ENCODE measurements around the gene ASCL5.
"Not testable (repeated sequence)": the region's sequence is repeated elsewhere in the genome, so short reads cannot be mapped to it uniquely, and the experiment has no call there.

ASCL5 gene

DNA sequence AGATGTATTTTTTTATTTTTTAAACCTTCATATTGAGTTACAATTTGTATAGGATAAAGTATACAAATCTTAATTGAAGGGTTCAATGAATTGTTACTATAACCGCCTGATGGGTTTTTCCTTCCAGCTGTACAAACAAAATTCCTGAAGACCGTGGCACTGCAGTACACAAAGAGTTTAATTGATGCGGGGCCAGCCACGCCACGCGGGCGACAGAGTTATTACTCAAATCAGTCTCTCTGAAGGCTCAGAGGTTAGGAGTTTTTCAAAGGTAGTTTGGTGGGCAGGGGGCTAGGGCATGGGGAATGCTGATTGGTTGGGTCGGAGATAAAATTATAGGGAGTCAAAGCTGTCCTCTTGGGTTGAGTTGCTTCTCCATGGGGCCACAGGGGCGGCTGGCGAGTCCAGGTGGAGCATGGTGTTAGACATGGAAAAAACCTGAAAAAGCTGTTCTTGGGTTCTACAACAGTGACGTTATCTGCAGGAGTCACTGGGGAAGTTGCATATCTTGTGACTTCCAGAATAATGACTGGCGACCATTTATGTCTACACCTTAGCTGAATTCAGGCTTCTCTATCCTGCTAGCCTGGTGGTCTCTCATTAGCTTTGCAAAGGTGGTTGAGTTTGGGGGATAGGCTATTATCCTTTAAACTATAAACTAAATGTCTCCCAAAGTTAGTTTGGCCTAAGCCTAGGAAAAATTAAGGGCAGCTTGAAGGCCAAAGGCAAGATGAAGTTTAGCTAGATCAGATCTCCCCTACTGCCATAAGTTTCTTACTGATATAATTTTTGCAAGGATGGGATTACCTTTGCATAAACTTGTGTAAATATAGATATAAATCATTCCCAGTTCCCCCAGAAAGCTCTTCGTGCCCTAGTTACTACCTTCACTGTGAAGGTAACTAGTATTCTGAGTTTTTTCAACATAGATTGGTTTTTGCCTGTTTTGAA is 40.3 kb upstream of the ASCL5 start:
- Histone ChIP-seq H3K9me3 (ENCODE audit: control insufficient read depth, low read depth, low read length) (no peaks in the 10 kb centered on the region), H3K9ac (ENCODE audit: low read length) (no peak overlapping the region), H3K4me3 (ENCODE audit: low read length) (no peak overlapping the region), H3K27ac (ENCODE audit: low read length) (no peak overlapping the region), H3K27me3 (ENCODE audit: control insufficient read depth, insufficient read depth, low read length) (peaks cover 22% of the 10 kb centered on the region), H3K4me1 (ENCODE audit: control insufficient read depth, low read depth, low read length) (peaks cover 3% of the 10 kb centered on the region), H3K36me3 (ENCODE audit: control insufficient read depth, low read depth, low read length) (no peaks in the 10 kb centered on the region)

DNA sequence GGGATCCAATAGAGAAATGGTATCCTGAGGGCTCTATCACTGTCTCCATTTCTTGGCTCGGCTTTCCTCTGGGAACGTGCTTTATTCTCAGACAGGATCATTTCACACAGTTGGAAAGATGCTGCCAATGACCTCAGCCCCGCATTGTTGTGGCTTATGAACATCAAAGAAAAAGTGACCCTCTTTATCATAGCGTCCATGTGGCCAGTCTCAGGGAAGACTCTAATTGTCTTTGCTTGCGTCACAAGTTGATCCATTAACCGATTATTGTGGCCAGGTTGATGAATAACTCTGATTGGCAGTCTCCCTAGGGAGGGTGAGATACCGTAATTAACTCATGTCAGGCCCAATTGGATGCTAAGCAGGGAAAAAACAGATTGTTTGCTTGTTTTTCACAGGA is 37.7 kb upstream of the ASCL5 start:
- Histone ChIP-seq H3K36me3 (ENCODE audit: control insufficient read depth, low read depth, low read length) (no peaks in the 10 kb centered on the region), H3K27ac (ENCODE audit: low read length) (no peak overlapping the region)

DNA sequence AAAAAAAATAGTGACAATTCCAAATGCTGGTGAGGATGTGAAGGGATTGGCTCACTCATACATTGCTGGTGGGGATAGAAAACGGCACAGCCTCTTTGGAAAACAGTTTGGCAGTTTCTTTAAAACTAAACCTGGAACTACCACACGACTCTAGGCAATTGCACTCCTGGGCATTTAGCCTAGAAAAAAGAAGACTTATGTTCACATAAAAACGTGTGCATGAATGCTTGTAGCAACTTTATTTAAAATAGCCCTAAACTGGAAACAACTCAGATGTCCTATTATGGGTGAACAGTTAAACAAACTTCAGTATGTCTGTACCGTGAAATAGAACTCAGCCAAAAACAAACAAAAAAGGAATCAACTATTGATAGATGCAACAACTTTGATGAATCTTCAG is 36.7 kb upstream of the ASCL5 start:
- no peak overlapping the region for H3K9ac ChIP-seq (ENCODE audit: low read length)
- H3K4me1 ChIP-seq (ENCODE audit: control insufficient read depth, low read depth, low read length), result no peaks in the 10 kb centered on the region
- H3K27me3 ChIP-seq (ENCODE audit: control insufficient read depth, insufficient read depth, low read length), result no peaks in the 10 kb centered on the region
- no peak overlapping the region for H3K27ac ChIP-seq (ENCODE audit: low read length)
- no peaks in the 10 kb centered on the region for H3K9me3 ChIP-seq (ENCODE audit: control insufficient read depth, low read depth, low read length)
- H3K36me3 ChIP-seq (ENCODE audit: control insufficient read depth, low read depth, low read length), result no peaks in the 10 kb centered on the region
- H3K4me3 ChIP-seq (ENCODE audit: low read length), result no peak overlapping the region

More for the DNA sequence above, 37.7 kb upstream of the ASCL5 start:
- peaks cover 5% of the 10 kb centered on the region for H3K27me3 ChIP-seq (ENCODE audit: control insufficient read depth, insufficient read depth, low read length)
- no peak overlapping the region for H3K4me3 ChIP-seq (ENCODE audit: low read length)
- H3K9ac ChIP-seq (ENCODE audit: low read length), result no peak overlapping the region
- no peaks in the 10 kb centered on the region for H3K9me3 ChIP-seq (ENCODE audit: control insufficient read depth, low read depth, low read length)
- H3K4me1 ChIP-seq (ENCODE audit: control insufficient read depth, low read depth, low read length), result no peaks in the 10 kb centered on the region

DNA sequence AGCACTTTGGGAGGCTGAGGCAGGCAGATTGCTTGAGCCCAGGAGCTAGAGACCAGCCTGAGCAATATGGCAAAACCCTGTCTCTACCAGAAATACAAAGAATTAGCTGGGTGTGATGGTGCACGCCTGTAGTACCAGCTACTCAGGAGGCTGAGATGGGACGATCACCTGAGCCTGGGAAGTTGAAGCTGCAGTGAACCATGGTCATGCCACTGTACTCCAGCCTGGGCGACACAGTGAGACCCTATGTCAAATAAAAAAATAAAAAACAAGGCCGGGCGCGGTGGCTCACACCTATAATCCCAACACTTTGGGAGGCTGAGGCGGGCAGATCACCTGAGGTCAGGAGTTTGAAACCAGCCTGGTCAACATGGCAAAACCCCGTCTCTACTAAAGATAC is 36.1 kb upstream of the ASCL5 start:
- not testable (repeated sequence) for H3K27me3 ChIP-seq (ENCODE audit: control insufficient read depth, insufficient read depth, low read length); H3K9me3 ChIP-seq (ENCODE audit: control insufficient read depth, low read depth, low read length); H3K36me3 ChIP-seq (ENCODE audit: control insufficient read depth, low read depth, low read length); H3K9ac ChIP-seq (ENCODE audit: low read length); H3K27ac ChIP-seq (ENCODE audit: low read length); H3K4me1 ChIP-seq (ENCODE audit: control insufficient read depth, low read depth, low read length); H3K4me3 ChIP-seq (ENCODE audit: low read length)

DNA sequence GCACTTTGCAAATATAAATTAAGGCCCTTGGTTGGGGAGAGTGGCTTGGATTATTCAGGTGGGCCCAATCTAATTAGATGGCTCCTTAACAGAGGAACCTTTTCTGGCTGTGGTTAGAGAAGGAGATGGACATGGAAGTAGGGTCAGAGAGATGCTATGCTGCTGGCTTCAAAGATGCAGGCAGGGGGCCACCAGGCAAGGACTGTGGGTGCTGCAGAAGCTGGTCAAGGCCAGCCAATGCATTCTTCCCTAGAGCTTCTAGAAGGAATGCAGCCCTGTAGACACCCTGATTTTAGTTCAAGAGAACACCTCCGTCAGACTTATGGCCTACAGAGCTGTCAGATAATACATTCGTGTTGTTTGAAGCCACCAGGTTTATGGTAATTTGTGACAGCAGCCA is 31.0 kb upstream of the ASCL5 start:
- peaks cover 6% of the 10 kb centered on the region for H3K4me1 ChIP-seq (ENCODE audit: control insufficient read depth, low read depth, low read length)
- no peaks in the 10 kb centered on the region for H3K36me3 ChIP-seq (ENCODE audit: control insufficient read depth, low read depth, low read length)
- H3K9me3 ChIP-seq (ENCODE audit: control insufficient read depth, low read depth, low read length), result no peaks in the 10 kb centered on the region
- H3K9ac ChIP-seq (ENCODE audit: low read length), result no peak overlapping the region
- H3K27me3 ChIP-seq (ENCODE audit: control insufficient read depth, insufficient read depth, low read length), result no peaks in the 10 kb centered on the region
- no peak overlapping the region for H3K27ac ChIP-seq (ENCODE audit: low read length)
- no peak overlapping the region for H3K4me3 ChIP-seq (ENCODE audit: low read length)

DNA sequence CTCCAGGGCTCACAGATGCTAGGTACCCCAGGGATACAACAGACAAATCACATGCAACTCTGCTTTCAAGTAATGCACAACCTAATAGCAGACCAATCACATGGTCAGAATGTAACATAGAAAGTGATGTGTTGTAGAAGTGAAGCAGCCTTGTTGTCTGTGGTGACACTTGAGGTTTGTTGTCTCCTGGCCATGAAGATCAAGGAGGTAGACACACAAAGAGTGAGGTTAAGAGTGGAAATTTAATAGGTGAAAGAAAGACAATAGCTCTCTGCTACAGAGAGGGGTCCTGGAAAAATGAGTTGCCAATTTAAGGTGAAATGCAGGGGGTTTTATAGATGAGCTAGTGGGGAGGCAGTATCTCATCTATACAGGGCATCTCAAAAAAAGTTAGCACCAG is 29.8 kb upstream of the ASCL5 start:
- Histone ChIP-seq H3K9ac (ENCODE audit: low read length) (no peak overlapping the region), H3K27me3 (ENCODE audit: control insufficient read depth, insufficient read depth, low read length) (no peaks in the 10 kb centered on the region), H3K9me3 (ENCODE audit: control insufficient read depth, low read depth, low read length) (no peaks in the 10 kb centered on the region), H3K27ac (ENCODE audit: low read length) (no peak overlapping the region), H3K36me3 (ENCODE audit: control insufficient read depth, low read depth, low read length) (peaks cover 9% of the 10 kb centered on the region), H3K4me1 (ENCODE audit: control insufficient read depth, low read depth, low read length) (peaks cover 6% of the 10 kb centered on the region), H3K4me3 (ENCODE audit: low read length) (no peak overlapping the region)

DNA sequence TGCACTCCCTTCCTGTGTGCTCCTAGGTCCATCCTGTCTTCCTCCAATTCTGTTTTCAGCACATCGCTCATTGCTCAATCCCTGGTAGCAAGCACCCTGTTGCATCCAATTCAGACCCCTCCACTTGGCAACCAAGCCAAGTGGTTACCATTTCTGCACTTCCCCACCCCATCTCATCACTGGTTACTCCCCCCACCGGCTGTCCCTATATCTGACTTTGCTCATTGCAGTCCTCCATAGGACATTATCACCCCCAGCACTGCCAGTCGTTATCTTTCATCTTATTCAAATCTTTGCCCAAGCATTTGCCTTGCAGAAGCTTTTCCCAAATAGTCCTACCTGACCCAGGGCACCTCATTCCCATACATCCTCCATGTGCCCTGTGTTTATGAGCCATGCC is 29.4 kb upstream of the ASCL5 start:
- H3K36me3 ChIP-seq (ENCODE audit: control insufficient read depth, low read depth, low read length), result peaks cover 14% of the 10 kb centered on the region

DNA sequence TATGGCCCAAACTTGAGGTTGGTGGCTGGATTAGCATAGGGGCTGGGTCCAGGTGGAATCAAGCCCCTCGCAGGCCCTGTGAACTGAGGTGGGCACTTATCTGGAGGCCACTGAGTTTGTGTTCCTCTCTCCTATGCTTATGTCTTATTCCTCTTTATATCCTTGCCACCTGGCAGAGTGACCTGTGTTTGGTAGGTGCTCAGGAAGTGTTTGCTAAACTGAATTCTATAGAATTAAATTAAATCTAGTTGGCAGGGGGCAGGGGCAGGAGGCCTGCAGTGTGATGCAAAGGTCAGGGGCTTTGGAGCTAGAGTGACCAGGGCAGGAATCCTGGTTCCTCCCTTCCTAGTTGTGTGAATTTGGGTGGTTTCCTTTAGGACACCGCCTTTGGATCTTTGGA is 28.4 kb upstream of the ASCL5 start:
- no peak overlapping the region for H3K27ac ChIP-seq (ENCODE audit: low read length)
- no peak overlapping the region for H3K9ac ChIP-seq (ENCODE audit: low read length)
- peaks cover 6% of the 10 kb centered on the region for H3K4me1 ChIP-seq (ENCODE audit: control insufficient read depth, low read depth, low read length)
- H3K36me3 ChIP-seq (ENCODE audit: control insufficient read depth, low read depth, low read length), result peaks cover 24% of the 10 kb centered on the region
- no peak overlapping the region for H3K4me3 ChIP-seq (ENCODE audit: low read length)
- no peaks in the 10 kb centered on the region for H3K27me3 ChIP-seq (ENCODE audit: control insufficient read depth, insufficient read depth, low read length)
- no peaks in the 10 kb centered on the region for H3K9me3 ChIP-seq (ENCODE audit: control insufficient read depth, low read depth, low read length)

More for the DNA sequence above, 29.4 kb upstream of the ASCL5 start:
- Histone ChIP-seq H3K9me3 (ENCODE audit: control insufficient read depth, low read depth, low read length) (no peaks in the 10 kb centered on the region), H3K27ac (ENCODE audit: low read length) (no peak overlapping the region), H3K4me1 (ENCODE audit: control insufficient read depth, low read depth, low read length) (peaks cover 6% of the 10 kb centered on the region), H3K9ac (ENCODE audit: low read length) (no peak overlapping the region), H3K4me3 (ENCODE audit: low read length) (no peak overlapping the region), H3K27me3 (ENCODE audit: control insufficient read depth, insufficient read depth, low read length) (no peaks in the 10 kb centered on the region)

DNA sequence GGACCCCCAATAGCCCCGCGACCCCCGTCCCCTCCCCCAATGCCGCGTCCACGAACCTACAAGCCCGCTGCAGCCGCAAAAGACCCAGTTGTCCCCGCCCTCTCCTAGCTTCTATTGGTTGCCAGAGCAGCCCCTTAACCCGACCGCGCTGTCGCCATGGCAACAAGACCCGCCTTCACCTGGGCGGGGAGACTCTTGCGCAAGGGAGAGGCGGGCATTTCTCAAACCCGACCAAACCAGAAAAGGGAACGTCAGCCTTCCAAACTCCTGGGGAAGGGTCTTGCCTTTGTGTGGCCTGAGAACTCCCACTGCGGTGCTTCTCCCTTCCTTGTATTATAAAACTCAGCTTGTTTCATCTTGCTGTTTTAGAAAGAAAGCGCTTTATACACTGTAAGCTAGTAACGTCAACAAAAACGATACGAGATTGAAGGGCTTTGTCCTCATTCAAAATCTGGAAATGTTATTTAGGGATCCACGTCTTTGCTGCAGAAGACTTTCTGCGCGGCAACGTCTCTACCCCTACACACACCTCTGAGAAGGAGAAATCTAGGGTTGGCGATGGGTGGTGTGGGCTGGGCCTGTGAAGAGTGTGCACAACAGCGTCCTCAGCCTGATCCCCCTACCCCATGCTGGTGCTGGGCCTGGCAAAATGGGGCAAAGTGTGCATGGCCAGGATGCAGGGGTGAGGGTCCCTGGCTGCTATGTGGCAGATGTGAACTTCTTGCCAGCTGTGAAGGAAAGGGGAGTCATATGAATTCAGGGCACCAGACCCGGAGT is 27.6 kb upstream of the ASCL5 start, which contains the start of gene TMEM9:
TMEM9 (minus strand) TSS at position 86 of the 777 bp plus-strand sequence. CDS start 551 bp downstream, outside the sequence.
- Histone ChIP-seq H3K9me3 (ENCODE audit: control insufficient read depth, low read depth, low read length) (no peaks in the 10 kb centered on the region), H3K36me3 (ENCODE audit: control insufficient read depth, low read depth, low read length) (peaks cover 31% of the 10 kb centered on the region), H3K27ac (ENCODE audit: low read length) (peak within 1 kb of the TSS; percentile 0), H3K9ac (ENCODE audit: low read length) (peak within 1 kb of the TSS; percentile 70), H3K4me3 (ENCODE audit: low read length) (peak within 1 kb of the TSS; percentile 66), H3K4me1 (ENCODE audit: control insufficient read depth, low read depth, low read length) (peaks cover 6% of the 10 kb centered on the region), H3K27me3 (ENCODE audit: control insufficient read depth, insufficient read depth, low read length) (no peaks in the 10 kb centered on the region)

DNA sequence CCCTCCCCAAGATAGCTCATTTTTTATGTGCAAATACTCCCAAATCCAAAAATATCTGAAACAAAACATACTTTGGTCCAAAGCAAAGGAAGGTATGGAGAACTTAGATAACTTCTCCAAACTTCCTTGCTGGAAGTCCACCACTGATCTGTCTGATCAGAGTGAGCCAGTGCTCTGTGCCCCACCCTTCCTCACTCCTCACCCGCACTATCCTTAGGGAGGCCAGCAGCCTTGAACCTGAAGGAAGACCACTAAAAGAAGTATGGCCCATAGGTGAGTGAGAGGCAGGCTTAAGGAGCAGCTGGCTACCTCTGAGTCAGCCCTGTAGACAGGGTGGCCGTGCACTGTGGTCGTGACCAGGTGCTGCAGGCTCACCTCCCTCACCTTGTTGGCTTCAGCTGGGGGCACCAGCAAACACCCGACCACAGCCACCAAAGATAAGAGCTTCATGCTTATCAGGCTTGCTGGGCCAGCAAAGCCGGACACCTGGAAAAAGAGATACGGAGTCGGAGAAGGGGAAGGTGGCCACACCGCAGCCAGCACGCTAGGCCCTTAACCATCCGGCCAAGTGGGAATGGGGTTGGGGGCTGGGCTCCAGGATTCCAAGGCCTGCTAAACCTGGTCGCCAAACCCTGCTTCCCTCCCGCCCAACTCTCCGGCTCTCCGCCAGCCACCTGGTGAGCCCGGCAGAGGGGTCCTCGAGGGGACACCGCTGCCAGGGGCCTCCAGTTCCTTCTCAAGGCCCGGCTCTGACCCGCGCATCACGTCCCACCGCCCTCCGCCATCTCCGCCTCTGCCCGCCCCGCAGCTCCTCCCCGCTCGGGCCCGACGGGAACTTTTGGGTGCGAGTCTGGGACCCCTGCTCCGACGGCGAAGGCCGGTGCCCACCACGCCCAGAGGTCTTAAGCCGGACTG is 26.7 kb upstream of the ASCL5 start:
- no peaks in the 10 kb centered on the region for H3K9me3 ChIP-seq (ENCODE audit: control insufficient read depth, low read depth, low read length)

DNA sequence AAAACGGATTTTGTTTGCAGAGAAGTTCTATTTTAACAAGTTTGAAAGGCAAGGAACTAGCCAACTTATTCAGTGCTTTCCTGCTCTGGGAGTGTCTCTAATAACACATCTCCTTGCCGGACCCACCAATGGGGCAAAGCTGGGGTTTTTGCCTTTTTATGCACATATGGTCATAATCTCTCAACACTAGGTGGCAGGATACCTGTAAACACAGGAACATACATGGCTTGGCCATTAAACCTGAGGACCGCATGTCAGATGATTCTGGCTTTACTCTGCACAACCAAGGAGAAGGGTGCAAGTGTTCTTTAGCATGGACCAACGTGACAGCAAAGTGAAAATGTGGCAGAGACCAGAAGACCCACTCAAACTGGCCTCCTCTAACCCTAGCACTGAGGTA is 22.4 kb upstream of the ASCL5 start:
- H3K9ac ChIP-seq (ENCODE audit: low read length), result no peak overlapping the region
- no peak overlapping the region for H3K27ac ChIP-seq (ENCODE audit: low read length)
- no peaks in the 10 kb centered on the region for H3K27me3 ChIP-seq (ENCODE audit: control insufficient read depth, insufficient read depth, low read length)
- H3K9me3 ChIP-seq (ENCODE audit: control insufficient read depth, low read depth, low read length), result no peaks in the 10 kb centered on the region
- no peaks in the 10 kb centered on the region for H3K4me1 ChIP-seq (ENCODE audit: control insufficient read depth, low read depth, low read length)
- no peak overlapping the region for H3K4me3 ChIP-seq (ENCODE audit: low read length)
- H3K36me3 ChIP-seq (ENCODE audit: control insufficient read depth, low read depth, low read length), result peaks cover 82% of the 10 kb centered on the region

More for the DNA sequence above, 26.7 kb upstream of the ASCL5 start:
- Histone ChIP-seq H3K36me3 (ENCODE audit: control insufficient read depth, low read depth, low read length) (peaks cover 40% of the 10 kb centered on the region), H3K27ac (ENCODE audit: low read length) (peak overlapping the region; percentile 0), H3K9ac (ENCODE audit: low read length) (peak overlapping the region; percentile 70), H3K4me1 (ENCODE audit: control insufficient read depth, low read depth, low read length) (peaks cover 6% of the 10 kb centered on the region), H3K4me3 (ENCODE audit: low read length) (peak overlapping the region; percentile 66), H3K27me3 (ENCODE audit: control insufficient read depth, insufficient read depth, low read length) (no peaks in the 10 kb centered on the region)
